NCI-H2196 treated with DMSO at 0.1 percent for 48 hours (cell line): ENCODE measurements around the gene NUDT21.
"Not testable (repeated sequence)": the region's sequence is repeated elsewhere in the genome, so short reads cannot be mapped to it uniquely, and the experiment has no call there.

Experiments
- DNase-seq: peaks from one replicate; lab custom pipeline; 2025; ENCODE audit not compliant: unreplicated experiment; lab: John Stamatoyannopoulos, UW

The NUDT21 gene

DNA sequence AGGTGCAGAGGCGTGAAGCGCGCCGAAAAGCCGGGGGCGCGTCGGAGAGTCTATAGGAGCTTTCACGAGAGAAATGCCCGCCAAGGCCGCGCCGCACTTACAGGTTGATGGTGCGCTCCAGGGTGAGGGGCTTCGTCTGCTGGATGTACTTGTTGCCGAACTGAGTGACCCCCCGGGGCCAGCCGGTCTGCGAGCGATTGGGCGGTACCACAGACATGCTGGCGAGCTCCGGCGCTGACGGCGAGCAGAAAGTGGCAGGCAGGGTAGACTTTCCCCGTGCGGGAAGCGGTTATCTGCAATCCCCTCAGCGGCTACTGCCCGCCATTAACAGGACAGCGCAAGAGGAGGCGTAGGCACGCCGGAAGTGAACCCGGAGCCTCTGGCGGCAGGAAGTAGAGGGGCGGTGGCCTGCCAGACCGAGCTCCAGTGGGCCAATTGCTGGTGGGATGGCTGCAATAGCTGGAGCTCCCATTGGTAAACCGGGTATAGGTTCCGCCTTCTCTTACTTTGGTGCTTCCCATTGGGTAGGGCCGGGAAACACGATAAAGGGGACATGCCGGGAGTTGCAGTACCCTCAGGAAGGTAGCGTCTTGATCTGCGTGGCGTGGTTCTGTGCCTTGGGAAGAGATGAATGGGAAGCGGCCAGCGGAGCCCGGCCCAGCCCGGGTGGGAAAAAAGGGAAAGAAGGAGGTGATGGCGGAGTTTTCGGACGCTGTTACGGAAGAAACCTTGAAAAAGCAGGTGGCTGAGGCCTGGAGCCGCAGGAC is at the start of gene NUDT21, which contains the start of gene OGFOD1:
Gene NUDT21, minus strand, starts transcription at position 347 of the 767 bp plus-strand sequence. Its CDS starts 130 bp downstream, at position 217.
Gene OGFOD1, plus strand, starts transcription at position 569 of the 767 bp plus-strand sequence. Its CDS starts 59 bp downstream, at position 628.
- peak; percentile 86 for DNase-seq

DNA sequence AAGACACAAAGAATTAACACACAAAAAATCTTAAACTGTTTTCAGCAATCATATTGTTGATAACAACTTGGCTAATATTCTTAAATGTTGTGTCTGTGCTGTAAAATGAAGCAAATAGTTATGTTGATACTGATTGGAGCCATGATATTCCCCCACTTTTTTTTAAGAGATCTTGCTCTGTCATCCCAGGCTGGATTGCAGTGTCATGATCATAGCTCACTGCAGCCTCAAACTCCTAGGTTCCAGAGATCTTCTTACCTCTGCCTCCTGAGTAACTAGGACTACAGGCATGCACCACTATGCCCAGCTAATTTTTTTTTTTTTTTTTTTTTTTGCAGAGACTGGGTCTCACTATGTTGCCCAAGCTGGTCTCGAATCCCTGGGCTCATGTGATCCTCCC is 42.7 kb upstream of the NUDT21 start:
- no peak for DNase-seq

DNA sequence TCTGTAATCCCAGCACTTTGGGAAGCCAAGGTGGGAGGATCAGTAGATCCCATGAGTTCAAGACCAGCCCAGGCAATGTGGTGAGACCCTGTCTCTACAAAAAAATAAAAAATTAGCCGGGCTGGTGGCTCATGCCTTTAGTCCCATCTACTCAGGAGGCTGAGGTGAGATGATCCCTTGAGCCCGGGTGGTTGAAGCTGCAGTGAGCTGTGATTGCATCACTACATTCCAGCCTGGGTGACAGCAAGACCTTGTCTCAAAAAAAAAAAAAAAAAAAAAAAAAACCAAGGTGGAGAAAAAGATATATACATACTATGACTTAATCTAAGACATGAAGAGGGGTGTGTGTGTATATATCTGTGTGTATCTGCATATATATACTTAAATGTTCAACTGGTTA is 42.0 kb upstream of the NUDT21 start:
- no peak for DNase-seq

DNA sequence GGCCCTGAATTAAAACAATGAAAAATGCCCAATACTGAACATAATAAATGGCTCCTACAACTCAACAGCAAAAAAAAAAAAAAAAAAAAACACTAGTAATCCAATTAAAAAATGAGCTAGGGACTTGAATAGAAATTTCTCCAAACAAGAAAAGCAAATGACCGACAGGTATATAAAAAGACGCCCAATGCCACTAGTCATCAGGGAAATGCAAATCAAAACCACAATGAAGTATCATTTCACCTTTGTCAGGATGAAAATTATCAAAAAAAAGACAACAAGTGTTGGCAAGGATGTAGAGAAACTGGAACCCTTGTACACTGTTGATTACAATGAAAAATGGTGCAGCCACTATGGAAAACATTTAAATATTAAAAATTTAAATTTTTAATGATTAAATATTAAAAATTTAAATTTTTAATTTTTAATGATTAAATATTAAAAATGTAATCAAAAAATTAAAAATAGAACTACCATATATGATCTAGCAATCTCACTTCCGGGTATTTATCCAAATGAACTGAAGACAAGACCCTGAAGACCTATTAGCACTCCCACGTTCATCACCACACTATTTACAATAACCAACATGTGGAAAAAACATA is 40.6 kb upstream of the NUDT21 start:
- no peak for DNase-seq

DNA sequence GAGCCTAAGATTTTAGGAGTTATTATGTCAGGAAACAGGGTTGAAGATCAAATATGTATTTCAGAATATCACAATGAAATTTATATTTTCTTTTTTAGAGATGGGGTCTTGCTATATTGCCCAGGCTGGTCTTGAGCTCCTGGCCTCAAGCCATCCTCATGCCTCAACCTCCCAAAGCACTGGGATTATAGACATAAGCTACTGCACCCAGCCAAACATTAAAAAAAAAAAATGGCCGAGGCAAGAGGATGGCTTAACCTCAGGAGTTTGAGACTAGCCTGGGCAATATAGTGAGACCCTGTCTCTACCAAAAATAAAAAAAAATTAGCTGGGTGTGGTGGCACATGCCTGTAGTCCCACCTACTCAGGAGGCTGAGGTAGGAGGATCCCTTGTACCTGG is 37.7 kb upstream of the NUDT21 start:
- DNase-seq = not testable (repeated sequence)

DNA sequence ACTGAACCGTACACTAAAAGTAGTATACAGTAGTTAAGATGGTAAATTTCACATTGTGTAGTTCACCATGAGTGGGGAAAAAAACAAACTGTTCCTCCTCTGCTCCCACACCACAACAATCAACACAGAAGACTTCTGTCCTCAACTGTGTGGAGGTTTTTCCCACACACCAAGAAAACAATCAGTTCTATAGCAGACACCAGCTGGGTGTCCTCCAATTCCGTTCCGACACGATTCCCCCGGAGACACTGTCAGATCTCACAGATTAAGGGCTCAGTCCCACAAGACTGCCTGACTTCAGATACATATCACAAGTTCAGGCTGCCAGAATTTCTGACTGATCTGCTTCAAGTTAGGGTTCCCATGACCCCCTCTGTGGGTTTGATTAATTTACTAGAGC is 36.9 kb upstream of the NUDT21 start:
- DNase-seq = no peak

DNA sequence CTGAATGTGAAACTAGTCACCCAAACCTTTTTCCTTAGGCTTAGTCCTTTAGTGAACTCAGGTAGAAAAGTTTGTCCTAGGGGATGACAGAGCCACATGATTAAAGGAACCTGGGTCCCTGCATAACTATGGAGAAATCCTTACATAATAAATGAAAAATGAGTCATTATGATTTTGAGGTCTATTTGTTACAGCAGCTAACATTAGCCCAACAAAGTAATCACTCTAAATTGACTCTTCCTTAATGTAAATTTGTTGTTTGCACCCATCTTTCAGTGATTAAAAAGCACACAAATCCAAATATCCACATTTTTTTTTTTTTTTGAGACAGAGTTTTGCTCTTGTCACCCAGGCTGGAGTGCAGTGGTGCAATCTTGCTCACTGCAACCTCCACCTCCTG is 32.3 kb upstream of the NUDT21 start:
- DNase-seq = no peak

DNA sequence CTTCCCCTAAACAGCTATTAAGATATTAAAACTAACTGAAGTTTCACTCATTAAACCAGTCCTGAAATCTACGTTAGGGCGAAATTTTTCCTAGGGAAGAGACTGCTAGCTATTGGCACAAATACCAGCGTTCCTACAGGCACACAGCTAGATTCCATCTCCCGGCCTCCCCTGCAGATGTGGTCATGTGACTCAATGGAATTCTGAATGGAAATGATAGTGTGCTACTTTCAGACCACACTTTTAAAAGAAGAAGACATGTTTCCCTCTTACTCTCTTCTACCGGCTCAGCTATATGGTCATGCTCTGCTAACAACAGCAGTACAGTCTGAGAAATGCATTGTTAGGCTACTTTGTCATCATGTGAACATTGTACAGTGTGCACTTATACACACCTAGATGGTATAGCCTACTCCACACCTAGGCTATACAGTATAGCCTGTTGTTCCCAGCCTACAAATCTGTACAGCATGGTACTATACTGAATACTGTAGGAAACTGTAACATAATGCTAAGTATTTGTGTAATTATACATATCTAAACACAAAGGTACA is 31.6 kb upstream of the NUDT21 start:
- no peak for DNase-seq

DNA sequence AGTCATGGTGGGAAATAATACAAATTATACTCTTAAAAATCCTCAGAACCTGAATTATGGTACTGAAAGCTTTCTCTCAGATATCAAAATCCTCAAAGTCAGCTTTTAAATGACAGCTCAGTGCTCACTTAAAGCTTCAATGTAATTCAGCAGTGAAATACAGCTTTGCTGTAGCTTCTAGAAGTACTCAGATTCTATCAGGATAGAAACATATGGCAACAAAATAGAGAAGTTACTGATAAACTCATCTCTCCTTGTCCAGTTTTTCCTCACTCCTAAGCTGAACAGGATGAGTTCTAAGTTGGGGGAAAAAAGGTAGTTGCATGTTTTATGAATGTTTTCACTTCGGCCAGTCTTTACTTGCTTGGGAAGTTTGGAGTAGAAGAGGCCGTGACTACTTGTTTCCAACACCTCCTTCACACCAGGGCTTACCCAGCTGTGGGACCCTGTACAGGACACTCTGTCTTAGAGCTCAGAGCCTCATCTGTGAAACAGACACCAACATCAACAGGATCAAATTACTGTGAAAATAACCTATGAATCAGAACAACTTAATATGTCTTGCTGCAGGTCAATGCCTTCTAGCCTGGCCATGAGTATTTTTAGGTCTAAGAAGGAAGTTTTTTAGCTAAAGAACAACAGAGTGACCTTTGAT is 30.5 kb upstream of the NUDT21 start:
- DNase-seq = no peak

DNA sequence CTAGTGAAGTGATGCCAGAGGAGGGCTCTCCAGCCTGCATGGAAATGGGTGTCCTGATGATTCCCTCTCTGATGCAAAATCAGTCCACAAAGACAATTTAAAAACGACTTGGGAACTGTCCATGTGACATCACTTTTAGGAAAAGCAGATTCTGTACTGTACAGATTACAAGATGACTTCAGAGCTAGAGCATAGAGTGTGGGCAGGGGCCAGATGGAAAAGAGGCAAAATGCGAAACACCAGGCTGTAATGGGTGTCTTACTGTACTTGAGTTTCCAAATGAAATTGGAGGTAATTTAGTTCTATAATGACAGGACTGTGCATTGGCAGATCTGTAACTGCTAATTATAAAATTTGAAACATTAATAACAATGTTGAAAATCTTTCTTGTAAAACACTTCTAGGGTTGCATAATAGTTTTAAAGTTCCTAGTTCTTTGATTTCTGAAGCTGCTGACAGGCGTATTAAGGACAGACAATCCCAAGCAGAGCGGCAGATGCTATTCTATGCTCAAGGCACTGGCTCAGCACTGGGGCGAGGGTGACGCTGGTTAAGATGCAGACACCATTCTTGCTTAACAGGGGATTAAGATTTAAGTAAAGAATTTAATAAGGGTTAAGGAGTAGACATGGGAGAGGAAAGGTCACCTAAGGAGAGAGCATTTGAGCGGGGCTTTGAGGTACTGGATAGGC is 29.8 kb upstream of the NUDT21 start:
- no peak for DNase-seq

DNA sequence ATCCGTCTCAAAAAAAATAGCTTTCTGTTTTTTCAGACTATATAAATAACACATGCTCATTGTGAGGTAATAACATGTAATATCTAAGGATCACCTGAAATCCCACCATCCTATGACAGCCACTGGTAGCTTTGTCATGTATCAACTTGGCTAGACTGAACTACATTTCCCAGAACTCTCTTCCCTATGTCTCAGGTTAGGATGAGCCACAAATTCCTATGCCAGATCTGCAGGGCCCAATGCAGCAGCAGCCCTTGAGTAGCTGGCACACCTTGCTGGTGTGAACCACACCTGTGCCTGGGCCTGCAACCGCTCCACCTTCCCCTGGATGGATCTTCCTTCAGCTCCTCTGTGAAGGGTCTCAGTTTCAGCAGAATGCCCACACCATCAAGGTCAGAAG is 28.3 kb upstream of the NUDT21 start:
- DNase-seq = no peak

DNA sequence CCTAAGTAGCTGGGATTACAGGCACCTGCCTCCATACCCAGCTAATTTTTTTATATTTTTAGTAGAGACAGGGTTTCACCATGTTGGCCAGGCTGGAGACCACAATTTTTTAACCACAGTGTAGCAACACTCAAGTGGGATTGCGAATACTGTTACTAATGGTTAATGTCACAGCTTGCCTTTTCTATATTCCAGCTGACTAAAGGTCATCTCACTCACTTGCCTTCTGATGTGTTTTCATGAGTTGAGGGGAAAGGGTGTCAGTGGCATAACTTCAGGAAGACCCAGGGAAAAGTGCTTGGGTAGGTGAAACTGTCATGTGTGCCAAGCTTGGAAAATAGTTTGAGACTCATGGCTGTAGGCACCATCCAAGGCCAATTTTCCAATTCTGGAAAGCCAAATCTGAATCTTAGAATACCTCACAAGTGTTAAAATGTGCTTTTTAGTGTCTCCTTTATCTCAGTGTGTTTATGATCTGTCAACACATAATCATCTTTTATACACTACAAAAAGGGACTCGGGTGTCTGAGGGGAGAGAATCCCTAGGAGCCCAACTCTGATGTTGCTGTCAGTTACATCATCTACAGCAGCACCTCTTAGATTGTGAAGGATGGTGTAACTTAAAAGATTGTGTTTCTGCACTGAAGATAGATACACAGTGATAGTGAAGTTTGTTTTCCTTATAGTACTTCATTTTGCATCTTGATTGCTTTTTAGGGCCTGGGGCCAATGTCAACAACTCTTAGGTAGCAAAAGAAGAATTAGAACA is 27.3 kb upstream of the NUDT21 start:
- DNase-seq = no peak

DNA sequence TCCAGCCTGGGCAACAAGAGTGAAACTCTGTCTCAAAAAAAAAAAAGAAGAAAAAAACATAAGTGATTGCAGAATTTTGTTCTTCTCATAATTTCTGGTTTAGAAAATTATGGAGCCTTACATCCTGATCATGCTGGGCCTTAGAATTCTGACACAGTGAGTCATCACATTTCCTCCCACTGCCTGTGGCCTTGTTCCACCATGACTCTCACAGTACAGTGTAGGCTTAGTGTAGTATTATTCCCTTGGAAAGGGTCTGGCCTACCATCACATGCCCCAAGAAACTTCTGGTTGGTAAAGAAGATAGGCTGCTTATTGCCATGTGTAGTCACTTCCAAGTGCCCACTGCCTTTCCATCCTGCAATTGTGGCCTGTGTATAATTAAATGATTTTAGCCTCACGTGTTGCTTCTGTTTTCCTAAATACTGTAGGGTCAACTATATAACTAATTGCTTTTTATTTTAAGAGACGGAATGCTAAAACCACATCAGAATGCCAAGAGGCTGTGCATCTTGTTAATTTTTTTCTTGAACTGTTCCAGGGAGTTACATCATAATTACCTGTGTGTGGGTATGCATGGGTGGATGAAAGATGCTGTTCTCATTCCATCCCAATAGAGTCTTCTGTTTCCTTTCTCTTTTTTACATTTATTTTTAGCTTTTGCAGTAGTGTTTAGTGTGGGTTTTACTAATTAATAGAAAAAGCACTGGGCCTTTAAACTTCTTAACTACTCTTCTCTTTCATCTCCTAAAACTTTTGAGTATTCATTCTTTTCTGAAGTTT is 26.2 kb upstream of the NUDT21 start:
- DNase-seq = no peak

DNA sequence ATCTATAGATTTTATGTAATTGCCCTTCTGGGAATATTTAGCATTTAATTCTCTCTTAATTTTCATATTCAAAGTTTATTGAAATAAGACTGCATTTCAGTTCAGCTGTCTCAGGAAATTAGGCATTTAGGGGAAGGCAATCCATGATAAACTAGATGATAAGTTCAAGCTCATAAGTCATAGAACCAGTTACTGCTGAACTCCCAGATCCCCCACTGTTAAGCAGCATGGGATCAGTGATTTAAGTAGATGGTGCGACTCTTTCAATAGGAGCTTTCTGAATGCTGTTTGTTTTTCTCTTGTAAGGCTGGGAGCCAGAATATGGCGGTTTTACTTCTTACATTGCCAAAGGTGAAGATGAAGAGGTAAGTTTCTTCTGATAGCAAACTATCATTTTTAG is 24.1 kb upstream of the NUDT21 start:
- DNase-seq = no peak

DNA sequence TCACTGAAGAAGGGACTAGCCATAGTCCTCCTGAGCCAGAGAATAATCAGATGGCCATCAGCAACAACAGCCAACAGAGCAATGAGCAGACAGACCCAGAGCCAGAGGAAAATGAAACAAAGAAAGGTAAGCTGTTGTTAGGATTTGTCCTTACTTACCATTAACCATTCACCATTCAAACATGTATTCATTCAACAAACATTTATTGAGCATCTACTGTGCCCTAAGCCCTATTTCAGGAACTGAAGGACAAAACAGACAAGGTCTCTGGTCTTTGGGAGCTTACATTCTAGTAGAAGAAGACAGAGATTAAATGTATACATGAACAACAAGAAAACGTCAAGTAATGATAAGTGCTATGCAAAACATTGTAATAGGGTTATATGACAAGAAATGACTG is 19.5 kb upstream of the NUDT21 start:
- DNase-seq = no peak

DNA sequence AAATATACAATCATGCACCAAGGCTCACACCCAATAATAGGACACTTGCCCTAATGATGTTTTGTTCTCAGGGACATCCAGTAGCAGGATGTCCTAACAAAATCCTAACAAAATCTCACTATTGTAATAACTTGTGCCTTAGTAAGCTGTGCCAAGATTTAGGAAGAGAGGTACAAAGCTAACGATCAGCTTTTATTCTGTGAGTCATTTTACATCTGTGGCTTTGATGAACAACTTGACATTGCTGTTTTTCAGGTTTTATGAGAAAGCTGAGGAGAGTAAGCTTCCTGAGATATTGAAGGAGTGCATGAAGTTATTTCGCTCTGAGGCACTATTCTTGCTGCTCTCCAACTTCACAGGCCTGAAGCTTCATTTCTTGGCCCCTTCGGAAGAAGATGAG is 19.1 kb upstream of the NUDT21 start:
- no peak for DNase-seq

DNA sequence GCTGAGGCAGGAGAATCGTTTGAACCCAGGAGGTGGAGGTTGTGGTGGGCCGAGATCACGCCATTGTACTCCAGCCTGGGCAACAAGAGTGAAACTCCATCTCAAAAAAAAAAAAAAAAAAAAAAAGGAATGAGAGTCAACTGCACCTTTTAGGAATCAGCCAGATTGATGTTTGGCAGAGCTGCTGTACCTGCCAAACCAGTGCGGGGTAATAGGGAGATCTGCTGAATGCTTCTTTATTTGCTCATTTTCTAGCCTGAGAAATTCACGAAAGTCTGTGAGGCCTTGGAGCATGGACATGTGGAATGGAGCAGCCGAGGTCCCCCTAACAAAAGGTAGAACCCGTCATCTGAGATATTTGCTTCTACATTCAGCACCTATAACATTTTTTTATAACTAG is 18.6 kb upstream of the NUDT21 start:
- no peak for DNase-seq

DNA sequence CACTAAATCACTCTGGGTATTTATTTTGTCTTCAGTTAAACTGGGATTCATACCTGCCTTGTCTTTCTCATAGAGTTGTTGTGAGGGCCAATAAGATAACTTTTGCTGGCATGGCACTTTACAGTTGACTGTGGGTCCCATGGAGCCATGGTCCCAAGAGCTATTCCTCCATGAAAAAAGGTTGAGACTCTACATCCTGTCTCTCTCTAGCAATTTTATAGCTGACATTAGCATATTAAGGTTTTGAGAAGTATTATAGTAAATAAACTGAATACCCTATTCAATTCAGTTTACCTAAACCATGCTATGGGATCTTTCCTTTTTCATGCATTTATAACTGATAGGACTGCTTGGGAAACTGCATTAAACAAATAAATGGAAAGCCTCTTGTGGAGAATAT is 17.7 kb upstream of the NUDT21 start:
- DNase-seq = no peak

DNA sequence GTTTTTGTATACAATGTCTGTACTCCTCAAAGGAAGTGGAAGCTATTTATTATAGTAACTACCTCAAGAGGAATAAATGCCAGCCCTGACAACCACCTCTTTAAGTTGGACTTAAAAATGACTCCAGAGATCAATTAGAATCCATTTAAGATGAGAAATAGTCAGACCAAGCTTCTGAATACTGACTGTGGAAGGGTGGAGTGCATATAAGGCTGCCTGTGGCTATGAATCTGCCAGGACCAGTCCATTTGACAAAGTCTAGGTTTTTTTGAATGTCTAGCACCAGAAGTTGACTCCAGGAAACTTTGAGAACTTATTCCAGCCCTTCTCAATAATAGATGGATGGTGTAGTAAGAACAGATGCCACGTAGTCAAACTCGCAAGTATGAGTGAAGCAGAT is 15.2 kb upstream of the NUDT21 start:
- no peak for DNase-seq

DNA sequence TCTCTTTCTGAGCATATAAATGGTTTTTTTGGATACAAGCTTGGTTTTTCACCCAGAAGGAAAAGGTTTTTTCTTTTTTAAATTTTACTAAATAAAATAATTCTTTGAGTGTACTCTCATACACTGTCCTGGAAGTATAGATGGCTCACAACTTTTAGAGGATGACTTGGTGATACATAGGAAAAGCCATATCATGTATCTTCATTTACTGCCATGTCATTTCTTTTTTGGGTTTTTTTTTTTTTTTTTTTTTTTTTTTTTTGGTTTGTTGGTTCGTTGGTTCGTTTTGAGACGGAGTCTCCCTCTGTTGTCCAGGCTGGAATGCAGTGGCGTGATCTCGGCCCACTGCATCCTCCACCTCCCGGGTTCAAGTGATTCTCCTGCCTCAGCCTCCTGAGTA is 12.0 kb upstream of the NUDT21 start:
- DNase-seq = no peak
